ENCODE results near the gene CPLX3. TPM values are rescaled to one million over a fixed set of nuclear protein-coding genes. Genes with fewer than 3 reads are reported as not detected.

Gene CPLX3
- total RNA-seq, result not detected in 2 replicates

DNA sequence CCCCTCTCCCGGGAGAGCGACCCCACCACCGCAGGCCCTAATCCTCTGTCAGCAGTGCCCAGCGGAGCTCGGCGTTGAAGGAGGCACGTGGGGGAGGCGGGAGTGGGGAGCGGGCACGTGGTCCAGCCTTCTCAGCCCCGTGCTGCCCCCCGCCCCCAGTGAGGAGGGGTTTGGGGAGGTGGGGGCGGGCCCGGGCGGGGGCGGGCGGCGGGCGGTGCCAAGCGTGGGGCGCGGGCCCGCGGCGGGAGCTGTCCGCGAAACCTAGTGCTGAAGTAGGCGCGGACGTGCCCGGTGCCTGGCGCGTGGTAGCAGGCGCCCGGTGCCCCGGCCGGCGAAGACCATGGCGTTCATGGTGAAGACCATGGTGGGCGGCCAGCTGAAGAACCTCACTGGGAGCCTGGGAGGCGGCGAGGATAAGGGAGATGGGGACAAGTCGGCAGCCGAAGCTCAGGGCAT is at the start of gene CPLX3:
TSS of gene CPLX3 (plus strand) at position 264 of the 456 bp plus-strand sequence. CDS start at position 341, 77 bp downstream.

GRCh38 chr15:74781431-74782258 is 44.8 kb upstream of the CPLX3 start, which contains the start of gene CSK:
Gene CSK, plus strand, starts transcription at chr15:74782080. Its CDS starts 16,218 bp downstream, at chr15:74798298.

GRCh38 chr15:74812533-74812932 is 13.9 kb upstream of the CPLX3 start, which contains the start of gene LMAN1L:
Gene LMAN1L, plus strand, starts transcription at chr15:74812835. Its CDS starts 20 bp downstream, at chr15:74812855.

DNA sequence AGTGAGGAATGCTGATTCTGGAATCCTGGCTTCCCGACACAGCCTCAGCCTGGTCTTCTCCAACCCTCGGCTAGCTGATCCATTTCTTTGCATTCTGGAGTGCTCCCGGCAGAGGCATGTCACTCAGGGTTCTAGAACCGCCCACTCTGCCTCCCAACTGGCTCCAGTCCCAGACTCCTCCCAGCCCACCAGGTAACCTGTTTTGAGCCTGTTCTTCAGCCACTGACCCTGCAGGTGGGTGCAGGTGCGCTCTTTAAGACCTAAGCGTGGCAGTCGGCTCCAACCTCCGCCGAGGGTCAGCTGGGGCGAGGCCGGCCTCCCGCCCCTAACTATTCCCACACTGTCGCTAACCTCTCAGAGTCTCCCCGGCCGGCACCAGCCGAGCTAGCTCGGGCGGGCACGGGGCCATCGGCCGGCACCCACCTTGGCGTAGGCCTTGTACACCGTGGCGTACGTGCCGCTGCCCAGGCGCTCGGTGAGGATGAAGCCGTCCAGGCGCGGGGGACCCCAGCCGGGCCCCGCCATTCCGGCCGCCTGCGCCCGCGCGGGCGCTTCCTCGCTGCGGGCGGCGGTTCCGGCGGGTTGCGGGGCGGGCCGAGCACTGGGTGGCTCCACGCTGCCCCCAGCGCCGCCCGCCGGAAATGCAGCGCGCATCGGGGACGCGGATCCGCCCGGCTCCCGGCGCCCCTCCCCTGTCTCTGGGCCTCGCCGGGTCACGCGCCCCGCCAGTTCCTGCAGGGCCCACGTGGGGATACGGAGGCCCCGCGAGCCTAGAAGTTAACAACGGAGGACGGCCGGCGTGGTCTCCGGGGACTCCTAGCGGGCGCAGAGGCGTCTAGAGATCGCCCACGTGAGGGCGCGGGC is 16.4 kb downstream of the CPLX3 start, which contains the start of gene ULK3:
TSS of gene ULK3 (minus strand) at position 576 of the 864 bp plus-strand sequence. CDS start at position 525, 51 bp downstream.

DNA sequence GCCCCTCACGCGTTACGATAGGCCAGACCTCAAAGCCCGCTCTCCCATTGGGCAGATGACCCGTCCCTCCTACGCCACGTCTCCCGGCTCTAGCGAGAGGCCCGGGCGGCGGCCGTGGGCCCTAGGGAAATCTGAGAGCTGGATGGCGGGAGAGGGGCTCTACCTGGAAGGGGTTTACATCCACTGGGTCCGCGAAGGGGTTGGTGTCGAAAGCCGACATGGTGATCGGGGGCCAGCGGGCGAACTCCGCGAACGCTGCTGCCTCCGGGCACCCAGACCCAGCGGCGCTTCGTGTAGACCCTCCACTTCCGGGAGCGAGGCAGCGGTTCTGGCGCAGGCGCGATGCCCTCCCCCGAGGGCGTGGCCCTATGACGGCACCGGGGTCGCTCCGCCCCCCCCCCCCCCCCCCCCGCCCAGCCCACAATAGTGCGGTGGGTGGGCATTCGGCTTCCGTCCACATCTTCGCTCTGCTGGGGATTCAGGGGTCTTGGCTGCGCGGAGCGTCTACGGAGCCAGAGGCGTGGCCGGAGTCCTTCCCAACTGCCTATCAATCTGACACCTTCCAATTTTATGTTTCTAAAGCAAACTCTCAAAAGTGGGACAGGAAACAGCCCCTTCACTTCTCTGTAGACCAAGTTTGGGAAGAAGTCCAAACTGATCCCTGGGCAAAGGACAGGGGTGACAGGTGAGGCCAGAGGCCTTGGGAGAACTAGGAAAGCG is 46.8 kb downstream of the CPLX3 start, which contains the start of gene SCAMP2:
TSS of gene SCAMP2 (minus strand) at position 330 of the 720 bp plus-strand sequence. CDS start at position 220, 110 bp downstream.

Small RNAs within 50 kb of the gene (small RNA-seq; reads per million reads assigned to genes)
- gene CPLX3, result not detected
- not detected for gene MIR4513
- gene MIR6882, result 0.55 reads per million, percentile 31 among the genes with 10 or more reads in this experiment

Other genes starting within 250 kb of the CPLX3 start
- 75.8 and 88.2 TPM in 2 replicates for gene CLK3, start 210.8 kb upstream of the CPLX3 start, total RNA-seq
- 10.6 and 14.0 TPM in 2 replicates for gene EDC3, start 130.6 kb upstream of the CPLX3 start, total RNA-seq
- 0.11 TPM in 1 of 2 replicates, not detected in the other for gene CYP1A1, start 101.1 kb upstream of the CPLX3 start, total RNA-seq
- gene CYP1A2, start 77.8 kb upstream of the CPLX3 start, total RNA-seq, result not detected in 2 replicates
- gene CSK, start 44.5 kb upstream of the CPLX3 start, total RNA-seq, result 20.3 and 27.1 TPM in 2 replicates
- gene LMAN1L, start 13.8 kb upstream of the CPLX3 start, total RNA-seq, result 0.11 TPM in 1 of 2 replicates, not detected in the other
- 6.3 and 8.2 TPM in 2 replicates for gene ULK3, start 16.5 kb downstream of the CPLX3 start, total RNA-seq
- gene SCAMP2, start 46.7 kb downstream of the CPLX3 start, total RNA-seq, result 29.8 and 54.7 TPM in 2 replicates
- gene MPI, start 63.4 kb downstream of the CPLX3 start, total RNA-seq, result 36.5 and 63.0 TPM in 2 replicates
- gene FAM219B, start 80.2 kb downstream of the CPLX3 start, total RNA-seq, result 30.1 and 31.4 TPM in 2 replicates
- gene COX5A, start 111.4 kb downstream of the CPLX3 start, total RNA-seq, result 23.9 and 32.9 TPM in 2 replicates
- gene RPP25, start 130.1 kb downstream of the CPLX3 start, total RNA-seq, result 0.98 and 2.0 TPM in 2 replicates
- gene SCAMP5, start 168.9 kb downstream of the CPLX3 start, total RNA-seq, result 0.39 and 0.87 TPM in 2 replicates
- gene PPCDC, start 197.0 kb downstream of the CPLX3 start, total RNA-seq, result 11.2 and 12.2 TPM in 2 replicates

Data from placental epithelial cell (primary cell).